Measurements from ENCODE around the gene HSF4. TPM values are rescaled to one million over a fixed set of nuclear protein-coding genes. Genes with fewer than 3 reads are reported as not detected.

The HSF4 gene
- total RNA-seq, 1 experiment from 2014 or later = 39.4 TPM

- Mint-ChIP-seq H3K9me3 (ENCODE audit: unreplicated experiment) (no peaks in the 10 kb centered on the region), H3K4me1 (ENCODE audit: low read depth, unreplicated experiment) (peaks cover 14% of the 10 kb centered on the region), H3K27me3 (ENCODE audit: insufficient read depth, unreplicated experiment) (peaks cover 3% of the 10 kb centered on the region), H3K4me3 (ENCODE audit: unreplicated experiment) (no peak within 1 kb of the TSS), H3K27ac (ENCODE audit: unreplicated experiment) (no peak within 1 kb of the TSS), H3K36me3 (ENCODE audit: insufficient read depth, unreplicated experiment) (peaks cover 33% of the 10 kb centered on the region)
- ChIA-PET POLR2A (no interaction called here), CTCF (no interaction called here)
- no TSS peak for BruUV-seq (replicated peaks)
- Histone ChIP-seq H3K36me3 (ENCODE audit: control insufficient read depth, insufficient read depth, low read length) (peaks cover 9% of the 10 kb centered on the region), H3K4me1 (peaks cover 33% of the 10 kb centered on the region), H3K27me3 (replicated peaks; ENCODE audit: control insufficient read depth, insufficient read depth, low read length) (no peaks in the 10 kb centered on the region), H3K4me3 (ENCODE audit: low read depth, low read length) (no peak within 1 kb of the TSS), H3K9me3 (no peaks in the 10 kb centered on the region)
- intact Hi-C loops (cut with micrococcal nuclease; ENCODE audit: unreplicated experiment) = no loop called here
- TF ChIP-seq CTCF (IDR thresholded peaks at IDR 0.05; ENCODE audit: insufficient read depth in 1 of 2, low read depth in 1 of 2, low read length in 1 of 2, severe bottlenecking in 1 of 2, unreplicated experiment in 1 of 2) = no peak
- no peak for DNase-seq
Measured at GRCh38 chr16:67190041-67190440, 25.5 kb downstream of the HSF4 start, which contains the start of gene EXOC3L1. EXOC3L1 (minus strand) TSS chr16:67190136; CDS start chr16:67189676, 460 bp downstream.

GRCh38 chr16:67190448-67191399 lies 26.2 kb downstream of the HSF4 start:
- BruUV-seq (replicated peaks) = no TSS peak
- peaks cover 10% of the 10 kb centered on the region for H3K4me1 Mint-ChIP-seq (ENCODE audit: low read depth, unreplicated experiment)
- Histone ChIP-seq H3K36me3 (ENCODE audit: control insufficient read depth, insufficient read depth, low read length) (peaks cover 9% of the 10 kb centered on the region), H3K27me3 (replicated peaks; ENCODE audit: control insufficient read depth, insufficient read depth, low read length) (no peaks in the 10 kb centered on the region), H3K4me3 (ENCODE audit: low read depth, low read length) (no peak overlapping the region), H3K4me1 (peaks cover 26% of the 10 kb centered on the region), H3K9me3 (no peaks in the 10 kb centered on the region)
- intact Hi-C loops (cut with micrococcal nuclease; ENCODE audit: unreplicated experiment) = no loop called here
- CTCF ChIA-PET = no interaction called here
- no peaks in the 10 kb centered on the region for H3K9me3 Mint-ChIP-seq (ENCODE audit: unreplicated experiment)
- H3K4me3 Mint-ChIP-seq (ENCODE audit: unreplicated experiment) = peak overlapping the region; percentile 77
- no peaks in the 10 kb centered on the region for H3K27me3 Mint-ChIP-seq (ENCODE audit: insufficient read depth, unreplicated experiment)
- H3K27ac Mint-ChIP-seq (ENCODE audit: unreplicated experiment) = peak overlapping the region; percentile 54
- POLR2A ChIA-PET = no interaction called here
- H3K36me3 Mint-ChIP-seq (ENCODE audit: insufficient read depth, unreplicated experiment) = peaks cover 33% of the 10 kb centered on the region
- no peak for DNase-seq
- no peak for TF ChIP-seq CTCF (IDR thresholded peaks at IDR 0.05; ENCODE audit: insufficient read depth in 1 of 2, low read depth in 1 of 2, low read length in 1 of 2, severe bottlenecking in 1 of 2, unreplicated experiment in 1 of 2)

GRCh38 chr16:67191411-67191994 lies 27.0 kb downstream of the HSF4 start:
- H3K27me3 ChIP-seq (replicated peaks; ENCODE audit: control insufficient read depth, insufficient read depth, low read length) = no peaks in the 10 kb centered on the region
- no peak for DNase-seq
- peak overlapping the region; percentile 77 for H3K4me3 Mint-ChIP-seq (ENCODE audit: unreplicated experiment)
- TF ChIP-seq CTCF (IDR thresholded peaks at IDR 0.05; ENCODE audit: insufficient read depth in 1 of 2, low read depth in 1 of 2, low read length in 1 of 2, severe bottlenecking in 1 of 2, unreplicated experiment in 1 of 2) = no peak
- H3K4me1 Mint-ChIP-seq (ENCODE audit: low read depth, unreplicated experiment) = peaks cover 18% of the 10 kb centered on the region
- ChIA-PET CTCF (no interaction called here), POLR2A (no interaction called here)
- H3K27ac Mint-ChIP-seq (ENCODE audit: unreplicated experiment) = peak overlapping the region; percentile 54
- BruUV-seq (replicated peaks) = no TSS peak
- H3K4me1 ChIP-seq = peaks cover 22% of the 10 kb centered on the region
- H3K36me3 Mint-ChIP-seq (ENCODE audit: insufficient read depth, unreplicated experiment) = peaks cover 41% of the 10 kb centered on the region
- no peaks in the 10 kb centered on the region for H3K9me3 ChIP-seq
- H3K9me3 Mint-ChIP-seq (ENCODE audit: unreplicated experiment) = no peaks in the 10 kb centered on the region
- peak overlapping the region; percentile 90 for H3K4me3 ChIP-seq (ENCODE audit: low read depth, low read length)
- intact Hi-C loops (cut with micrococcal nuclease; ENCODE audit: unreplicated experiment) = no loop called here
- H3K36me3 ChIP-seq (ENCODE audit: control insufficient read depth, insufficient read depth, low read length) = peaks cover 11% of the 10 kb centered on the region
- no peaks in the 10 kb centered on the region for H3K27me3 Mint-ChIP-seq (ENCODE audit: insufficient read depth, unreplicated experiment)
